ENCODE results near the gene SCLT1. TPM values are rescaled to one million over a fixed set of nuclear protein-coding genes. Genes with fewer than 3 reads are reported as not detected.

The SCLT1 gene
- polyA plus RNA-seq, 1 donor (not counting 4 experiments of a cell fraction or from before 2014, with no cell fraction given) = 5.8 TPM

GRCh38 chr4:129113434-129113833 lies 20.1 kb upstream of the SCLT1 start:
- H3K9me1 ChIP-seq (ENCODE audit: control insufficient read depth, extremely low read depth, insufficient read depth, low read length) = no peaks in the 10 kb centered on the region
- no peak overlapping the region for H3K4me3 ChIP-seq (ENCODE audit: control insufficient read depth in 2 of 3, extremely low read depth in 1 of 3, insufficient read depth in 2 of 3, low read depth in 1 of 3, low read length in 3 of 3)
- H3K79me2 ChIP-seq (ENCODE audit: control insufficient read depth, insufficient read depth, low read length) = no peaks in the 10 kb centered on the region
- DNase-seq (ENCODE audit: low read depth, low spot score) (no peak), FAIRE-seq (no peak)
- TF ChIP-seq CTCF (optimal IDR thresholded peaks at IDR 0.05 in 1 of 3, IDR thresholded peaks at IDR 0.05 in 1 of 3, conservative IDR thresholded peaks at IDR 0.05 in 1 of 3; ENCODE audit: extremely low read depth in 1 of 3, insufficient read depth in 2 of 3, low read length in 3 of 3) (no peak), EZH2 (IDR thresholded peaks at IDR 0.05; ENCODE audit: low read length) (no peak)
- H3K27ac ChIP-seq (ENCODE audit: control insufficient read depth, insufficient read depth, low read length) = no peak overlapping the region
- H2AFZ ChIP-seq (ENCODE audit: control insufficient read depth, low read length) = no peak overlapping the region
- H3K36me3 ChIP-seq (ENCODE audit: control insufficient read depth in 2 of 2, extremely low read depth in 1 of 2, insufficient read depth in 2 of 2, low read length in 2 of 2) = no peaks in the 10 kb centered on the region
- dilution Hi-C loops (cut with MboI; ENCODE audit: extremely low pct_ligation_motif_present, low sequenced_read_pairs) = no loop called here
- H3K4me2 ChIP-seq (ENCODE audit: control insufficient read depth, extremely low read depth, insufficient read depth, low read depth, low read length) = no peak overlapping the region
- no peaks in the 10 kb centered on the region for H3K27me3 ChIP-seq (ENCODE audit: control insufficient read depth, extremely low read depth, insufficient read depth, low read length)
- no peaks in the 10 kb centered on the region for H4K20me1 ChIP-seq (ENCODE audit: control insufficient read depth, extremely low read depth, insufficient read depth, low read length)
- H3K9ac ChIP-seq (ENCODE audit: control insufficient read depth, extremely low read depth, insufficient read depth, low read length) = no peak overlapping the region
- no peaks in the 10 kb centered on the region for H3K9me3 ChIP-seq (ENCODE audit: control insufficient read depth, low read depth, low read length)
- no peaks in the 10 kb centered on the region for H3K4me1 ChIP-seq (ENCODE audit: control insufficient read depth, extremely low read depth, insufficient read depth, low read length)

- no peak for TF ChIP-seq EZH2 (IDR thresholded peaks at IDR 0.05; ENCODE audit: low read length)
- no peak for TF ChIP-seq CTCF (optimal IDR thresholded peaks at IDR 0.05 in 1 of 3, IDR thresholded peaks at IDR 0.05 in 1 of 3, conservative IDR thresholded peaks at IDR 0.05 in 1 of 3; ENCODE audit: extremely low read depth in 1 of 3, insufficient read depth in 2 of 3, low read length in 3 of 3)
- DNase-seq (ENCODE audit: low read depth, low spot score) (no peak), FAIRE-seq (no peak)
- no peaks in the 10 kb centered on the region for H3K4me1 ChIP-seq (ENCODE audit: control insufficient read depth, extremely low read depth, insufficient read depth, low read length)
- H3K4me2 ChIP-seq (ENCODE audit: control insufficient read depth, extremely low read depth, insufficient read depth, low read depth, low read length) = no peak overlapping the region
- H3K9ac ChIP-seq (ENCODE audit: control insufficient read depth, extremely low read depth, insufficient read depth, low read length) = no peak overlapping the region
- H4K20me1 ChIP-seq (ENCODE audit: control insufficient read depth, extremely low read depth, insufficient read depth, low read length) = no peaks in the 10 kb centered on the region
- H3K36me3 ChIP-seq (ENCODE audit: control insufficient read depth in 2 of 2, extremely low read depth in 1 of 2, insufficient read depth in 2 of 2, low read length in 2 of 2) = no peaks in the 10 kb centered on the region
- H3K4me3 ChIP-seq (ENCODE audit: control insufficient read depth in 2 of 3, extremely low read depth in 1 of 3, insufficient read depth in 2 of 3, low read depth in 1 of 3, low read length in 3 of 3) = no peak overlapping the region
- no peaks in the 10 kb centered on the region for H3K79me2 ChIP-seq (ENCODE audit: control insufficient read depth, insufficient read depth, low read length)
- H3K9me1 ChIP-seq (ENCODE audit: control insufficient read depth, extremely low read depth, insufficient read depth, low read length) = no peaks in the 10 kb centered on the region
- dilution Hi-C loops (cut with MboI; ENCODE audit: extremely low pct_ligation_motif_present, low sequenced_read_pairs) = no loop called here
- no peaks in the 10 kb centered on the region for H3K9me3 ChIP-seq (ENCODE audit: control insufficient read depth, low read depth, low read length)
- no peak overlapping the region for H3K27ac ChIP-seq (ENCODE audit: control insufficient read depth, insufficient read depth, low read length)
- no peaks in the 10 kb centered on the region for H3K27me3 ChIP-seq (ENCODE audit: control insufficient read depth, extremely low read depth, insufficient read depth, low read length)
- H2AFZ ChIP-seq (ENCODE audit: control insufficient read depth, low read length) = no peak overlapping the region
Observed at GRCh38 chr4:129111919-129112318, 18.6 kb upstream of the SCLT1 start.

All from keratinocyte (primary cell).